Measurements from ENCODE around the gene STK32B. TPM values are rescaled to one million over a fixed set of nuclear protein-coding genes. Genes with fewer than 3 reads are reported as not detected.

Gene STK32B
- total and polyA plus RNA-seq, 2 of the 4 experiments (the other 2 are of a cell fraction) = 5.5 to 6.3 TPM

DNA sequence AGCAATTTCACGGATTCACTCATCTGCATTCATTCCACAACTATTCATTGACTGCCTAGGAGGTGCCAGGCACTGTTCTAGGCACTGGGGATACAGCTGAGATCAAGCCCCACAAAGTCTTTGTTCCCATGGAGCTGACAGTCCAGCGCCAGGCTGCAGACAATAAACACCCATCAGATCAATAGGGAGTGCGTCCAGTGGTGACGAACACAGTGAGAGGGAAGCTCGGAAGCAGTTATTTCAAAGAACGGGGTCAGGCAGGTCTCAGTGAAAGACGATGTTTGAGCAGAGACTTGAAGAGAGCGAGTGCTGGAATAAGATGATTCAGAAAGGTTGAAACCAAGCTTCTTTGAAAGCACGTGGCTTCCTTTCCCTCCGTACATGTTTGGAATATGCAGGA, 489.9 kb downstream of the STK32B start:
- Histone ChIP-seq H4K8ac (ENCODE audit: low read depth in 2 of 2, low read length in 2 of 2) (no peak overlapping the region), H2BK5ac (ENCODE audit: low read depth, low read length, poor library complexity, severe bottlenecking) (no peak overlapping the region), H2AK9ac (replicated peaks; ENCODE audit: low read depth, low read length, poor library complexity) (no peak overlapping the region), H3K56ac (ENCODE audit: extremely low read depth, insufficient read depth, low read length) (no peak overlapping the region), H4K20me1 (ENCODE audit: insufficient read depth, low read length) (no peaks in the 10 kb centered on the region), H2AFZ (replicated peaks; ENCODE audit: low read length, poor library complexity) (no peak overlapping the region), H2BK15ac (ENCODE audit: low read depth, low read length) (no peak overlapping the region), H3K4me1 (ENCODE audit: control insufficient read depth, insufficient read depth, low read length) (no peaks in the 10 kb centered on the region), H3K27me3 (ENCODE audit: control insufficient read depth, insufficient read depth, low read length) (no peaks in the 10 kb centered on the region), H2BK120ac (ENCODE audit: low read depth, low read length) (no peak overlapping the region), H2AK5ac (ENCODE audit: low read depth, low read length) (no peak overlapping the region), H3K36me3 (ENCODE audit: control insufficient read depth, insufficient read depth, low read length) (no peaks in the 10 kb centered on the region), H4K5ac (ENCODE audit: low read depth, low read length) (no peak overlapping the region), H3K9ac (ENCODE audit: low read depth, low read length) (no peak overlapping the region), H3K27ac (ENCODE audit: insufficient read depth, low read length) (no peak overlapping the region), H3K23ac (ENCODE audit: low read depth, low read length) (no peak overlapping the region), H2BK20ac (ENCODE audit: low read depth, low read length) (no peak overlapping the region), H3K9me3 (ENCODE audit: control insufficient read depth, insufficient read depth, low read length) (no peaks in the 10 kb centered on the region), H4K91ac (ENCODE audit: insufficient read depth, low read depth, low read length) (no peak overlapping the region), H3K9me1 (ENCODE audit: insufficient read depth, low read length) (no peaks in the 10 kb centered on the region; the same call in 1 of the 2 replicates), H3K14ac (replicated peaks; ENCODE audit: low read depth, low read length) (no peak overlapping the region), H3K4me2 (ENCODE audit: low read depth, low read length) (no peak overlapping the region), H3K18ac (ENCODE audit: low read depth, low read length) (no peak overlapping the region), H3K79me1 (ENCODE audit: low read depth in 1 of 2, low read length in 2 of 2) (no peaks in the 10 kb centered on the region), H3K4me3 (ENCODE audit: insufficient read depth, low read depth, low read length) (no peak overlapping the region), H3K4ac (ENCODE audit: low read depth, low read length) (no peak overlapping the region)
- 67% methylated on average over 3 of the region's 10 CpGs; no CpG with 5 or more reads in 1 of the 2 experiments for WGBS, 2 experiments (ENCODE audit: extremely low coverage in 2 of 2, insufficient read length in 1 of 2)
- TF ChIP-seq RCOR1 (IDR thresholded peaks at IDR 0.05; ENCODE audit: insufficient replicate concordance, low read length) = no peak
- TF ChIP-seq, protein P1, sequence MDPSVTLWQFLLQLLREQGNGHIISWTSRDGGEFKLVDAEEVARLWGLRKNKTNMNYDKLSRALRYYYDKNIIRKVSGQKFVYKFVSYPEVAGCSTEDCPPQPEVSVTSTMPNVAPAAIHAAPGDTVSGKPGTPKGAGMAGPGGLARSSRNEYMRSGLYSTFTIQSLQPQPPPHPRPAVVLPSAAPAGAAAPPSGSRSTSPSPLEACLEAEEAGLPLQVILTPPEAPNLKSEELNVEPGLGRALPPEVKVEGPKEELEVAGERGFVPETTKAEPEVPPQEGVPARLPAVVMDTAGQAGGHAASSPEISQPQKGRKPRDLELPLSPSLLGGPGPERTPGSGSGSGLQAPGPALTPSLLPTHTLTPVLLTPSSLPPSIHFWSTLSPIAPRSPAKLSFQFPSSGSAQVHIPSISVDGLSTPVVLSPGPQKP (IDR thresholded peaks at IDR 0.05; ENCODE audit: borderline replicate concordance, low read depth, low read length) = no peak
- TF ChIP-seq RAD21 (IDR thresholded peaks at IDR 0.05; ENCODE audit: low read length) = no peak
- no peak for TF ChIP-seq SMC3 (IDR thresholded peaks at IDR 0.05; ENCODE audit: low read depth, low read length)
- TF ChIP-seq, protein P2, sequence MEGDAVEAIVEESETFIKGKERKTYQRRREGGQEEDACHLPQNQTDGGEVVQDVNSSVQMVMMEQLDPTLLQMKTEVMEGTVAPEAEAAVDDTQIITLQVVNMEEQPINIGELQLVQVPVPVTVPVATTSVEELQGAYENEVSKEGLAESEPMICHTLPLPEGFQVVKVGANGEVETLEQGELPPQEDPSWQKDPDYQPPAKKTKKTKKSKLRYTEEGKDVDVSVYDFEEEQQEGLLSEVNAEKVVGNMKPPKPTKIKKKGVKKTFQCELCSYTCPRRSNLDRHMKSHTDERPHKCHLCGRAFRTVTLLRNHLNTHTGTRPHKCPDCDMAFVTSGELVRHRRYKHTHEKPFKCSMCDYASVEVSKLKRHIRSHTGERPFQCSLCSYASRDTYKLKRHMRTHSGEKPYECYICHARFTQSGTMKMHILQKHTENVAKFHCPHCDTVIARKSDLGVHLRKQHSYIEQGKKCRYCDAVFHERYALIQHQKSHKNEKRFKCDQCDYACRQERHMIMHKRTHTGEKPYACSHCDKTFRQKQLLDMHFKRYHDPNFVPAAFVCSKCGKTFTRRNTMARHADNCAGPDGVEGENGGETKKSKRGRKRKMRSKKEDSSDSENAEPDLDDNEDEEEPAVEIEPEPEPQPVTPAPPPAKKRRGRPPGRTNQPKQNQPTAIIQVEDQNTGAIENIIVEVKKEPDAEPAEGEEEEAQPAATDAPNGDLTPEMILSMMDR (conservative IDR thresholded peaks at IDR 0.05; ENCODE audit: low read depth, low read length) = no peak
- TF ChIP-seq, protein P3, sequence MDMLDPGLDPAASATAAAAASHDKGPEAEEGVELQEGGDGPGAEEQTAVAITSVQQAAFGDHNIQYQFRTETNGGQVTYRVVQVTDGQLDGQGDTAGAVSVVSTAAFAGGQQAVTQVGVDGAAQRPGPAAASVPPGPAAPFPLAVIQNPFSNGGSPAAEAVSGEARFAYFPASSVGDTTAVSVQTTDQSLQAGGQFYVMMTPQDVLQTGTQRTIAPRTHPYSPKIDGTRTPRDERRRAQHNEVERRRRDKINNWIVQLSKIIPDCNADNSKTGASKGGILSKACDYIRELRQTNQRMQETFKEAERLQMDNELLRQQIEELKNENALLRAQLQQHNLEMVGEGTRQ (IDR thresholded peaks at IDR 0.05; ENCODE audit: low read depth, low read length) = no peak
- TF ChIP-seq MXI1 (IDR thresholded peaks at IDR 0.05; ENCODE audit: borderline replicate concordance, low read depth, low read length) = no peak
- no peak for TF ChIP-seq RFX5 (IDR thresholded peaks at IDR 0.05; ENCODE audit: low read depth, low read length)
- TF ChIP-seq NFE2L2 (IDR thresholded peaks at IDR 0.05; ENCODE audit: low read depth, low read length) = no peak
- TF ChIP-seq MAFK (IDR thresholded peaks at IDR 0.05; ENCODE audit: low read depth, low read length) = no peak
- TF ChIP-seq POLR2A (IDR thresholded peaks at IDR 0.05; ENCODE audit: low read depth, low read length) = no peak
- TF ChIP-seq CEBPB (IDR thresholded peaks at IDR 0.05; ENCODE audit: low read depth, low read length) = no peak
- TF ChIP-seq BHLHE40 (IDR thresholded peaks at IDR 0.05; ENCODE audit: low read depth, low read length) = no peak
- no peak for TF ChIP-seq MAZ (IDR thresholded peaks at IDR 0.05; ENCODE audit: borderline replicate concordance, low read depth, low read length)
- TF ChIP-seq CHD1 (IDR thresholded peaks at IDR 0.05; ENCODE audit: low read depth, low read length) = no peak
- no peak for TF ChIP-seq FOS (IDR thresholded peaks at IDR 0.05; ENCODE audit: low read depth, low read length)
- ATAC-seq (ENCODE audit: low read depth) = no peak
- dilution Hi-C loops (cut with HindIII; ENCODE audit: low sequenced_read_pairs, unreplicated experiment) (no loop called here), intact Hi-C loops (cut with micrococcal nuclease) (no loop called here), in situ Hi-C loops (cut with MboI; ENCODE audit: low sequenced_read_pairs) (no loop called here)
- BruUV-seq (replicated peaks) = no TSS peak
- DNase-seq = no peak
- ChIA-PET CTCF (no interaction called here), POLR2A (ENCODE audit: unreplicated experiment) (no interaction called here)
